CD4-positive, alpha-beta T cell treated with Interleukin-4 for 4 hours (primary cell): ENCODE data around the gene PHLDB1.

Experiments
- DNase-seq: peaks from one replicate; pipeline ENCODE4 v3.0.0-alpha.2; 2020

Gene PHLDB1

GRCh38 chr11:118623269-118623655 is 15.8 kb downstream of the PHLDB1 start:
- DNase-seq: no peak

- DNase-seq: no peak
These were observed 17.7 kb downstream of the PHLDB1 start for GRCh38 chr11:118625036-118625690.

- no peak for DNase-seq
These were observed 18.6 kb downstream of the PHLDB1 start for GRCh38 chr11:118625976-118626375.

- DNase-seq: no peak
These were observed 20.2 kb downstream of the PHLDB1 start for GRCh38 chr11:118627566-118627965.

- DNase-seq: no peak
These were observed 20.6 kb downstream of the PHLDB1 start for GRCh38 chr11:118628031-118628430.

- DNase-seq: no peak
These were observed 21.0 kb downstream of the PHLDB1 start for GRCh38 chr11:118628432-118628831.

GRCh38 chr11:118628861-118629549 is 21.6 kb downstream of the PHLDB1 start:
- DNase-seq: no peak

- no peak for DNase-seq
These were observed 22.6 kb downstream of the PHLDB1 start for GRCh38 chr11:118629761-118630661.

GRCh38 chr11:118631142-118631909 is 23.9 kb downstream of the PHLDB1 start:
- no peak for DNase-seq

- no peak for DNase-seq
These were observed 25.3 kb downstream of the PHLDB1 start for GRCh38 chr11:118632577-118633318.

GRCh38 chr11:118633319-118633690 is 25.9 kb downstream of the PHLDB1 start:
- no peak for DNase-seq

- DNase-seq: no peak
These were observed 26.6 kb downstream of the PHLDB1 start for GRCh38 chr11:118633979-118634378.

- DNase-seq: no peak
These were observed 27.2 kb downstream of the PHLDB1 start for GRCh38 chr11:118634431-118635236.

GRCh38 chr11:118635237-118635591 is 27.8 kb downstream of the PHLDB1 start:
- no peak for DNase-seq

GRCh38 chr11:118635642-118636041 is 28.2 kb downstream of the PHLDB1 start:
- no peak for DNase-seq

GRCh38 chr11:118636569-118637290 is 29.3 kb downstream of the PHLDB1 start:
- DNase-seq: no peak

- no peak for DNase-seq
These were observed 31.3 kb downstream of the PHLDB1 start for GRCh38 chr11:118638726-118639125.

- DNase-seq: no peak
These were observed 32.5 kb downstream of the PHLDB1 start for GRCh38 chr11:118639899-118640298.

- no peak for DNase-seq
These were observed 33.1 kb downstream of the PHLDB1 start for GRCh38 chr11:118640332-118641154.
